T follicular helper cell (primary cell): Measurements from ENCODE around the gene GRIN2A.

ENCODE experiments used
- DNase-seq: peaks from one replicate; pipeline ENCODE4 v3.0.0-alpha.2; 2020; ENCODE audit warnings: low read depth

The GRIN2A gene

DNA sequence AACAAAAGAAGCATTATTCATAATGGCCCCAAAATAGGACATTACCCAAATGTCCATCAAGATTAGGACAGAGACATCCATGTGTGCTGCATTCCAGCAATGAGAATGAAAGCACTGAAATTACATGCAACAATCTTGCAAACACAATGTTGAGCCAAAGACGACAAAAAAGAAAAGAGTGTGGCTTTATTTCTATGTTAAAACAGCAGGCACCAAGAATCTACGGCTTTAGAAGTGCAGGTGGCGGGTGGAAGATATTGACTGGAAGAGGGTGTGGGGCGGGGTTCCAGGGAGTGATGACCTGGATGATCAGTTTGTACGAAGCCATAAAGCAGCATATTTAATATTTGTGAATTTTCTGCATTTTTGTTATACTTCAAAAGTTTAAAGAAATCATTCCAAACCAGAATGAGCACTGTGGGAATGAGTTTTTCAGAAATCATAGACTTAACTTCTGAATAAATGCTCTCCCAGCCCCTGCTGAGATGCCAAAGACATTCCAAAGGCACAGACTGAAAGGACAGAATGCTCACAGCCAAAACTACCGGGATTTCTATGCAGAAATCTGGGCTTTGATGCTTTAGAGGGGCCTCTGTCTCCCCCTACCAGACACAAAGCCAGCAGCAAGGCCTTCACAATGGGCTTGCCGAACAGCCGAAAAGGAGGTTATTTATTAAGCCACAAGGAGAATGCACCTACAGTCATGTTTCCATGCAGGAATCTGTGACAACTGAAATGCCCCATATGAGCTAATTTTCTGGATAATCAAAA, 361.6 kb downstream of the GRIN2A start:
- no peak for DNase-seq

DNA sequence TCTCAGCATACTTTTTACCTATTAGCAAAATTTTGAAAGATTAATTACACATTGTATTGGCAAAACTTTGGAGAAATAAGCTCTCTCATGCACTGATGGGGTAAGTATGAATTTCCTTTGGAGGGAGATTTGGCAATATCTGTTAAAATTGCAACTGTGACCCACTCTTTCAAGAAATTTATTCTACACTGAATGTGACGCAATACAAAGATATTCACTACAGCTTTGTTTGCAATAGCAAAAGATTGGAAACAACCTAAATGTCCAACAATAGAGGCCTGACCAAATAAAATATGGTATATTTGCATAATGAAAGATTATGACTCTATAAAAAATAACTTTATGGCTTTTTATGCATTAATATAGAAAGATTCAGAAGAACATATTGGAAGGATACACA, 363.5 kb downstream of the GRIN2A start:
- DNase-seq, result no peak

DNA sequence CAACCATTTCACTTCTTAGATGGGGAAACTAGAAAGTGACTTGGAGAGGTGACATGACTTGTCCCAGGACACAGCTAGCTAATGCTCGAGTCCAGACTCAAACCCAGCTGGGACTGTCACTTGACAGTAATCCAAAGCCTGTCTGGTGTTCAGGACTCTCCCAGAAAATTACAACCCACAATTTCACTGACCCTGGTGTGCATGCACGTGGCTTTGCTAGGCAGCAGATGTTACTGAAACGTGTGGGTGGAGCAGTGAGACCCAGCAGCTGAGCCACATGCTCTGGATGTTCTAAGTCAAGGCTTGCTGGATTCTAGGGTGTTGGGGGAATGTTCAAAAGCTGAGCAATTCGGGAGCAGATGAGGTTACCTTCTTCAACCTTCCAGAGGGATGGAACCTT, 364.6 kb downstream of the GRIN2A start:
- no peak for DNase-seq

DNA sequence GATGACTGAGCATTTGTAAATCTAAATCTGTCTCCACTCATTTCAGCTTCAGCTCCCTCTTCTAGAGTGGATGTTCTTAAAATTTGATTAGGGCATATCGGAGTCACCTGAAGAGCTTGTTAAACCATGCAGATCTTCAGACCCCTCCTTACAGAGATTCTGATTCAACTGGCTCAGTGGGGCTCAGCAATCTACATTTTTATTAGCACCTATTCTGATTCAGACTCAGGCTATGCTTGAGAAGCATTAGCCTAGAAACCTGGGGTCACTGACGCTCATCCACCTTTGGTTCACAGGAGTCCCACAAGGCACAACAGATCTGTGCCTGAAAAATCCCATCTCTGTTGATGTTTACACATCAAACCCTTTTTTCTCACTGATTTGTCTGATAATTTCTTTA, 365.6 kb downstream of the GRIN2A start:
- DNase-seq, result no peak

DNA sequence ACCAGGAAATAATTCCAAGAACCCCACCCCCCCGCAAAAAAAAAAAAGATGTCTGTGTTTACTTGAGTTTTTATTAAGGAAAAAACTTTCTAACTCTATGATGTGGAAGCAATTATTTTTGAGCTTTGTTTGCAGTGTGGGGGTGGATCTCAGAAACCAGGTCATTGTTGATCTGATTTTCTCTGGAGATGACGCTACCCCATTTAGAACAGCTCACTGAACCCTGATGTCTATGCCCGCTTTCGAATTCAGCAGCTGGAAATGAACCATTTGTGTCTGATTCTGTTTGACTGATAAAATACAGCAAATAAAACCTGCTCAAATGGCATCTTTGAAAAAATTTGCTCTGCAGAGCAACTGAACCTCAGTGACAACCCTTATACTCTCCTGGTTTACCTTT, 368.6 kb downstream of the GRIN2A start:
- no peak for DNase-seq

DNA sequence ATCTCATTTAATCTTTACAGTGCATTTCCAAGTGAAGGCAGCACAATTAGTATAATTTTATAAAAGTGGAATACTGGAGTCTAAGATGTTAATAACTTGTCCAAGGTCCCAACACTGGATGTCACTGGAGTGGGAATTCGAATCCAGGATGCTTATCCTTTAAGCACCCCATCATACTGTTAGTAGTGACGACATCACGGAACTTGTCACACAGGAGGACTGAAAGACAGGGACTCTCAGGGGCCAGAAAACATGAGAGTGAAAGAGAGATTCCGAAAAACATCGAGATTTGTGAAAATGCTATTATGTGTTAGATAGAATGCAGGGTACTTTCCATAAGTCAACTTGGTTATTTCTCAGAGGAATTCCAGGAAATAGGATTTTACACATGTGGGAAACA, 374.0 kb downstream of the GRIN2A start:
- DNase-seq, result no peak

DNA sequence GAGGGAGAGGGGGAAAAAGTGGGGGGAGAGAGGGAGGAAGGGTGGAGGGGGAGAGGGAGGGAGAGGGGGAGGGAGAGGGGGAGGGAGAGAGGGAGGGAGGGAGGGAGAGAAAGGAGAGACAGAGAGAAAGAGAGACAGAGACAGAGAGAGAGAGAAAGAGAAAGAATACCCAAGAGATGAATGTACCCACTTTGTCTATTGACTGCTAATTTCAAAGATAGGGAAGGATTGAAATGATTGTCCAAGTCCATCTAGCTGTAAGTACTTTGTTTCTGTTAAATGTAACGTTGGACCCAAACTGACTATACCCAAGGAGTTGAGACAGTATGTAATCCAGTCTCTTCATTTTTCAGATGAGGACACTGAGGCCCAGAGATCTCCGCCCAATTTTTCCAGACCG, 374.9 kb downstream of the GRIN2A start:
- DNase-seq, result no peak

DNA sequence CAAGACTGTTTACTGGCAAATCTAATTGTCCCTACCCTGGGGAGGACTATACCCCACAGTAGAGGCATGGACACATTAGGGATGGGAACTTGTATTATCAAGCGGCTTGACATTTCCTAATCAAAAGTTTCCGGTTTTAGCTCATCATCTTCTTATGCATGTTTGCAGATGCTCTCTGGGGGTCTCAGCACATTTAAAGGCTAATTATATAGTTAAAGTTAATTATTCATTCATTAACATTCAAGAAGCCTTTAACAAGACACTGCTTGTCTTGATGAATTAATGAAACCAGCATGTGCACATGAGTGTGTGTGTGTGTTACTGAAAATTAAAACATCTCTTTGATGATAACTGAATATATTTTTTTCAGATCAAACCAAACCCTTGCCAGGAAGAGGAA, 377.1 kb downstream of the GRIN2A start:
- no peak for DNase-seq

DNA sequence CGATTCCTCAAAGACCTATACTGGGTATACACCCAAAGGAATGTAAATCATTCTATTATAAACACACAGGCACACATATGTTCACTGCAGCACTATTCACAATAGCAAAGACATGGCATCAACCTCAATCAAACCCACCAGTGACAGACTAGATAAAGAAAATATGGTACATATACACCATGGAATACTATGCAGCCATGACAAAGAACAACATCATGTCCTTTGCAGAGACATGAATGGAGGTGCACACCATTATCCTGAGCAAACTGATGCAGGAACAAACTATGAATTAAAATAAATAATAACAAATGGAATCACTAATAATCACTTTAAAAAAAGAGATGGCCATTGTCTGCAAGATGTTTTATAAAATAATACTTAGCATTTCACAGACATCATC, 380.1 kb downstream of the GRIN2A start:
- DNase-seq, result no peak

DNA sequence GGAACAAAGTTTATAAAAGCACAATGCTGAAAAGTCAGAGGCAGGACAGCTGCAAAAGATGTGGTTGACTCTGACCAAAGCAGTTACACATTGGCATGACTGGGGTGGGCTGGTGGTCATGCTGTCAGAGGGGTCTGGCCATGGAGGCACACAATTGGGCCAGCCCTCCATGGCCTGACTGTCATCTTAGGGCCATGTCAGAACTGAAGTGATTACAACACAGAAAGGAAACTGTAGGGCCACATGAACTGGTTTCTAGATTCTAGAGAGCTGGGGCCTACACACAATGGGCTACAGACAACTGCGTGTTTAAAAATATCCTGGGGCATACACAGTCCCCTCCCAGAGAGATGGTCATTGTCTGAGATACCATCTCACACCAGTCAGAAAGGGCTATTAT, 380.6 kb downstream of the GRIN2A start:
- DNase-seq, result no peak

DNA sequence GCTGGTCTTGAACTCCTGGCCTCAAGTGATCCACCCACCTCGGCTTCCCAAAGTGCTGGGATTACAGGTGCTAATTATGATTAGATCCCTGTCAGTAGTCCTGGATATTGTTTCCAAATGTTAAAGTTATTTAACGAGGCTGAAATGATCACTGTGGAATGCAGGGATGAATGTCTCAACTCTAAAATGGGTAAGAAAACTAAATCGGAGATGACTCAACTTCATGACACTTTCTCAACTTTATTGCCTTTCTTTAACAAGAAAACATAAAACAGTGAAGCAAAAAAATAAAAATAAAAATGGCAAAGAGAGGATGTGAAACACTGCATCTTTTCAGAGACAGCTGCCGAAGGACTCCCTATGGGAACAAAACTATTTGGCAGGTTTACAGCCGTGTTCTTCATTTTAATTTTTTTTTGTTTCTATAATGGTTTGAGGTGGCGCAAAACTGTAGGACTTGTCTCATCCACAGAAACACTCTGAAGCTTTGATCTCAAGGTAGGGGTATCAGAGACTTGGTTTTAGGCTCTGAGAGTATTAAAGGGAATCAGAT, 382.0 kb downstream of the GRIN2A start:
- no peak for DNase-seq

DNA sequence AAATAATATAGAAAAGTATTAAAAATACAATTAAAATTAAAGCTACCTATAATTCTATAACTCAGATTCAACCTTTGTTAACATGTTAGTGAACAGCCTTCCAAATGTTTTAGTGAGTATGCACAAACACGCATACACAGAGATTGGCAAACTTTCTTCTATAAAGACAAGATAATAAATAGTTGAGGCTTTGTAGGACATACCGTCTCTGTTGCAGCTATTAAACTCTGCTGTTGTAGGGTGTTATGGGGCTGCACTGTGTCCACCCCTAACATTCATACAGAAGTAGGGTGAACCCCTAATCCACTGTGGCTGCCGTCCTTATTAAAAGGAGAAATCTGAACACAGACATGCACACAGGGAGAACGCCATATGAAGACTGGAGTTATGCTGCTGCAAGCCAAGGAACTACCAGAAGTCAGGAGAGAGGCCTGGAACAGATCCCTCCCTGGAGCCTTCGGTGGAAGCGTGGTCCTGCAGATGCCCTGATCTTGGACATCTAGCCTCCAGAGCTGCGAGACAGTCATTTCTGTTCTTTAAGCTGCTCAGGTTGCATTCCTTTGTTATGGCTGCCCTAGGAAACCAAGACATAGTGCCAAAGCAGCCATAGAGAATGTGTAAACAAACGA, 383.2 kb downstream of the GRIN2A start:
- no peak for DNase-seq

DNA sequence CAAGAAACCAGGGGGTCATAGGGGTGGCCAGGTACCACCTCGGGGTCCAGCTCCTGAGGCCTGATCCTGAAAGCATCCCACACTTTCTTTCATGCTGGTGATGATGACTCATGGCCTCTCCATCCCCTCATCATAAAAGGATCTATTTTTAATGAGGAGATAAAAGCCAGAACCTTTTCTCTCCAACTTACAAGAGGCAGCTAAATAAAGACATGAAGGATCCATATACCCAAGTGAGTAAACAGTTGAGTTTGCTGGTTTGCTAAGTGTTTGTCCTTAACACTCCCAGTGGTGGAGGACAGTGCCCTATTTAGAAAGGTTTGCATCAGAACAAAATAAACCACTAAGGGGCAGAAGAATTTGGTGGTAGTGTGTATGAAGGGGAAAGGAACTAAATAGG, 383.8 kb downstream of the GRIN2A start:
- no peak for DNase-seq

DNA sequence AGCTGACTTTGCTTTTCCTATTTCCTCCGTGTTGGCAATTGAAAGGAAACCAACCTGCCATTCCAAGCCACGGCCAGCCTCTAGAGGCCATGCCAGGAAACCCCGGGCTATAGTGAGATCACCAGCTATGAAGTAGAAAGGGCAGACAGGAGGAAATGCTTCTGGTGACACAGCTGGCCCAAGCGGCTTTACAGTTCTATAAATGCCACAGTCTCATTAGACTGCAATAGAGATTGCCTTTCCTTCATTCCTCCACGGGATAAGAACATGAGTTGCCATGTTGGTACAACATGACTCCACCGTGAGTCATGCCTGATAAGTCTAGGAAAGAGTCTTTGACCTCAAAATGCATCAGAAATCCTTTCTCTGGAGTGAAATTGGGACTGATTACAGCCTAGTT, 384.9 kb downstream of the GRIN2A start:
- no peak for DNase-seq

DNA sequence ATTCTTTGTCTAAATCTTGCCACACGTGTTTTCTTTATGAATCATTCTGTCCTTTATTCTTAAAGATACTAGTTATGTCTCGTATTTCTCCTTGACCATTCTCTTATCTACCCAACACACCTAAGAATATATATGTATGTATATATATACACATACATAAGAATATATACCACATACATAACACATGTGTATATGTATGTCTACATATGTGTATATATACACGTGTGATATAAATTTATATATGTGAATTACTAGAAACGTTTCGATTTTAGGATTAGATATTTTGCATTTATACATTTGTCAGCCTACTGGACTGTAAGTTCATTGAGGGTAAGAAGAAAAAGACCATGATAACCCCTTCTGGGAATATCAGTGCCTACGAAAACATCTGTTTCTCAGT, 388.6 kb downstream of the GRIN2A start:
- DNase-seq, result no peak

DNA sequence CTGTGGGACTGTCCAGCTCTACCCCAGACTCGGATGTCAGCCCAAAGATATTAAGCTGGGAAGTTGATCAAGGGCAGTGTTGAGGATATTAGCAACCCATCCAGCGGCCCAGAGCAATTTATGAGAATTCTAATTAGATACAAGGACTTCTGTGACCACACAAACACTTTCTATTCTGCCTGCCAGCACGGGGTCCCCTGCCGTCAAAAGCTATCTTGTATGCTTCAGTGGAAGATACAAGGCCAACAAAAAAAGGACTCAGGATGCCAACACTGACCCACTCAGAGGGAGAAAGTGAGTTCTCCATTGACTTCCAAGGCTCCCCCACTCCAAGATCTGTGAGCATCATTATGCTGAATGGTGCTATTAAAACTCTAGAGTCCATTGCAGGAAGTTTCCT, 390.7 kb downstream of the GRIN2A start:
- DNase-seq, result no peak

DNA sequence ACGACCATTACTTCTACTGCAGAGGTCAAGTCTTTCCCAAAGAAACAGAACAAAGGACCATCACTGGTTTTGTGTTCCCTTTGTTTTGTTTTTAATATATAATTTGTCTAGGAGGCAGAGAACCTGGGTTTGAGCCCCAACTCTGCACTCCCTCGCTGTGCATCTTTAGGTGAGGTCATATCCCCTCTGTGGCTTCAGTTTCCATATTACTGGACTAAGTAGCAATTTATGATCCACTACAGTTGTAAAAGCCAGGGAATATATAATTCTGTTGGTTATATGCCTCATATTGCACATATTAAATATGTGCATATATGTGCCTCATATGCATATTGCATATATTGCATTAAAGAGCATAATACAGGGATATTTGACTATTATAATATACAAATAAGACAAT, 392.0 kb downstream of the GRIN2A start:
- DNase-seq, result no peak

DNA sequence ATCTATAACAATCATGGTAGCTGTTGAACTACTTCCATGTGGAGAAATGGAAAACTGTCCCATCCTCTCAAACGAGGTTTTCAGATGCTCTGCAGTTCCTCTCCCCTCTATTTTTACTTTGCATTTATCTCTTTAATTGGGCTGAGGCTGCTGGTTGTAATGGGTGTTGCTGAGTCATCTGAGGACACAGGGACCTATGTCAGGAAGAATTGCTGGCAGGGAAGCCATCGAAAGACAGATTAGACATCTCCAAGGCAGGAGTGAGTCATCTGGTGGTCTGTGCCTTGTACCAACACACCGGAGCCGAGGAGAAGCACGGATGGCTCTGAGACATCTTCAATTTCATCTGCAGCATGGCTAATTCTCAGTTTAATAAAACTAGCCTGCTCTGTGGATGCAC, 394.5 kb downstream of the GRIN2A start:
- DNase-seq, result no peak

DNA sequence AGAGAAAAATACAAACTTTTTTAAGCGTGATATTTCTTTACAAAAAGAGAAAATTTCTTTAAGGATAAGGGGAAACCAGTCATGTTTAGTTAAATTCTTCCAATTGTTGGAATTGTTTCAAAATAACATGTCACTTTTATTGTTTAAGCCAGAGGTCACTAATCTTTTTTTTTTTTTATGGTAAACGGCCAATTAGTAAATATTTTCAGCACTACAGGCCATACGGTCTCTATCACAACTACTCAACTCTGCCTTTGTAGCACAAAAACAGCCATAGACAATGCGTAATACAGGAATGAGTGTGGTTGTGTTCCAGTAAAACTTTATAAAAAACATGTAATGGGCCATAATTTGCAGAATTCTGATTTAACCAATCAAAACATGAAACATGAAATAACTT, 401.4 kb downstream of the GRIN2A start:
- no peak for DNase-seq

DNA sequence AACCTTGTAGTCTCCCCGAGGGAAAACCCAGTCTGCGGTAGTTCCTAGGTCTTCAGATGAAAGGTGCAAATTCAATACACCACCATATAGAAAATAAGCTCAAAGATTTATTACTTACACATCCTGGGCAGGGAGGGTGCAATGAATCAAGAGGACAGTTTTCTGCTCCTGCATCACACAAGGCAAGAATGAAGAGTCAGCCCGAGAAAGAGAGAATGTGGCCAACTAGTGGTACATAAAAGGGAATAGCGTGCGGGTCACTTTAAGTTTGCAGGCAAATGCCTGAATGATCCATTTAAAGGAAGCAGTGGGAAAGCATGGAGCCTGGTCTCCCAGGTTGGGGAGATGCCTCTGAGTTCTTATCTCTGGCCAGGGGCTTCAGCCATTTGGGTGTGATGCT, 403.4 kb downstream of the GRIN2A start:
- DNase-seq, result no peak

DNA sequence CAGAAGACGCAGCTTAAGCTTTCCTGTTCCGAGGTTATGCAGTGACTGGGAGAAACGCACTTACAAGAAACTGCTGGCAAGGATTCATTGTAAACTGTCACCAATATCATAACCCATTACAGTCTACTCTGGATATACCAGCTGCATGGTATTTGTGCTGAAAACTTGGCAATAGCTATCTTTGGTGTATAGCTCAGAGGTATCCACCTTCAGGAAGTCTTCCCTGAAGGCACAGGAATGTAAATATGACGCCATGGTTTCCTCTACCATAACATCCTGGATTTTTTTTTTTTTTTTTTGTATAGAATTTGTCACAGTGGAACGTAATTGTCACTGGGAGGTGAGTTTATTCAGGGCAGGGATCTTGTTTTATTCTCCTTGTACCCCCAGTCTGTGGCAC, 406.2 kb downstream of the GRIN2A start:
- DNase-seq, result no peak

DNA sequence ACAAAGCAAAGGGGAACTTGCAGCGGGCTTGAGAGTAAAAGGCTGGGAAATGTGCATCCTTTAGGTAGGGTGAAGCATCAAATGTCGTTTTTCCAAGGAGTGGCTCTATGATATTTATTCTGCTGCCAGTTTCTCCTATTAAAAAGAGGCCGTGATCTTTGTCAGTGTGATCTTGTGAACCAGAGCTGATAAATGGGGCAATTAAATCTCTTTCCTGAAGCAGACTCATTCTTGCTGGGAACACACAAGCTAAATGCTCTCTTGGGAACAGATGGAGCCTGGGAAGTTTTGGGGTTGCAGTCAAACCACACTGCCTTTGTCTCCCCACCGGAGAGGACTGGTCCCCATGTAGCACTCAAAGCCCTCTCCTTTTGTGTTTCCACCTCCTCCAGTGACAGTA, 408.9 kb downstream of the GRIN2A start:
- no peak for DNase-seq

DNA sequence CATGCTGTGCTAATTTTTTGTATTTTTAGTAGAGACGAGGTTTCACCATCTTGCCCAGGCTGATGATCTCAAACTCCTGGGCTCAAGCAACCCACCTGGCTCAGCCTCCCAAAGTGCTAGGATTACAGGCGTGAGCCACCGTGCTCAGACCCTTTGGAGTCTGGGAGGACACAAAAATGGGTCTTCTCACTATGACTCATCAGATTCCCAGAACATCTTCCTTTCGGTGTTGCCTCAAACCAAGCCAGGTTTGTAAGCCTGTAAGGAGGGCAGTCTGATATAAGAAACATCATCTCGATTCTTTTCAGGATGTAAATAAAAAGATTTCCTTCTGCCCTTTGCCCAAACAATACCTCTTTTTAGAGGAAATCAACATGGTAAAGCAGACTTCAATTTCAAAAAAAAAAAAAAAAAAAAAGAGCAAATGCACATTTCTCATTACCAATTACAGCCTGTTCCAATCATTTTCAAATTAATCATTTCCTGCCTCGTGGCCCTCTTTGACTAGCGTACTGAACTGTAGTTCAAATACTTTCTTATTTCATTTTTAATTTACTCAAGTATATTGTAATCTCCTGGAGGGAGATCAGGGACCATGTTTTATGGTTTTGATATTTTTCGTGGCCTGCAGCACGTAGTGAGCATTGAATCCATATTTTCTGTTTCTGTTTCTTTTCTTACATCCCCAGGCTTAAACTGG, 409.6 kb downstream of the GRIN2A start:
- DNase-seq, result no peak
